Measurements from ENCODE around the gene RCBTB2. TPM values are rescaled to one million over a fixed set of nuclear protein-coding genes. Genes with fewer than 3 reads are reported as not detected.

Gene RCBTB2
- polyA plus RNA-seq, 3 donors: 55.5 to 100 (median 64.4) TPM

GRCh38 chr13:48492096-48492440, 40.8 kb downstream of the RCBTB2 start:
- H3K4me1 Mint-ChIP-seq: peaks cover 46% of the 10 kb centered on the region
- 0% methylated on average over 1 of the region's 1 CpG for WGBS (ENCODE audit: insufficient coverage)

GRCh38 chr13:48491423-48492095, 41.3 kb downstream of the RCBTB2 start:
- Mint-ChIP-seq H3K9me3 (peaks cover 0 to 2% (median 0%) of the 10 kb centered on the region in 7 donors), H3K36me3 (peaks cover 42 to 53% of the 10 kb centered on the region in 2 donors), H3K4me3 (no peak overlapping the region), H3K27ac (no peak overlapping the region), H3K4me1 (peaks cover 46% of the 10 kb centered on the region), H3K27me3 (ENCODE audit: low read depth in 3 of 3) (no peaks in the 10 kb centered on the region)
- peak overlapping the region; percentile 73 for H3K4me2 ChIP-seq (replicated peaks; ENCODE audit: extremely low read depth, low read length, poor library complexity, severe bottlenecking)
- peak overlapping the region; percentile 41 for H2AFZ ChIP-seq (ENCODE audit: insufficient read depth, low read depth, low read length, poor library complexity, severe bottlenecking)
- no peaks in the 10 kb centered on the region for H4K20me1 ChIP-seq (ENCODE audit: insufficient read depth, low read length)
- H3K79me2 ChIP-seq (ENCODE audit: insufficient read depth, low read length): peaks cover 39% of the 10 kb centered on the region
- peaks cover 32 to 57% of the 10 kb centered on the region in 2 donors for H3K36me3 ChIP-seq (replicated peaks in 1 of 2; ENCODE audit: control insufficient read depth in 1 of 2, insufficient read depth in 2 of 2, low read length in 2 of 2)
- H3K4me3 ChIP-seq (replicated peaks in 1 of 3; ENCODE audit: low read depth in 2 of 3, low read length in 3 of 3): peak overlapping the region; percentile 34 to 69 (median 36)
- peaks cover 62 to 81% of the 10 kb centered on the region in 2 donors for H3K4me1 ChIP-seq (ENCODE audit: control insufficient read depth in 1 of 2, insufficient read depth in 2 of 2, low read length in 2 of 2)
- no peaks in the 10 kb centered on the region for H3K9me3 ChIP-seq (replicated peaks in 1 of 2; ENCODE audit: control insufficient read depth in 1 of 2, insufficient read depth in 1 of 2, low read length in 2 of 2)
- peak overlapping the region; percentile 63 for H3K9ac ChIP-seq (ENCODE audit: insufficient read depth, low read length, poor library complexity, severe bottlenecking)
- TF ChIP-seq CTCF (IDR thresholded peaks at IDR 0.05): no peak
- intact Hi-C loops (cut with micrococcal nuclease): loop anchor here (5.0 kb wide), 2 partner anchors 81 to 86 kb away; no protein-coding TSS in a partner anchor
- peak overlapping the region; percentile 91 to 92 for H3K27ac ChIP-seq (ENCODE audit: low read depth in 1 of 2, low read length in 2 of 2)
- peak in 1 of 3 donors; percentile 24 for DNase-seq
- H3K27me3 ChIP-seq (ENCODE audit: control insufficient read depth in 2 of 2, insufficient read depth in 2 of 2, low read length in 2 of 2): no peaks in the 10 kb centered on the region

More at GRCh38 chr13:48492096-48492440, 40.8 kb downstream of the RCBTB2 start:
- peaks cover 0 to 2% (median 0%) of the 10 kb centered on the region in 7 donors for H3K9me3 Mint-ChIP-seq
- TF ChIP-seq CTCF (IDR thresholded peaks at IDR 0.05): no peak
- peaks cover 42 to 53% of the 10 kb centered on the region in 2 donors for H3K36me3 Mint-ChIP-seq
- no peaks in the 10 kb centered on the region for H4K20me1 ChIP-seq (ENCODE audit: insufficient read depth, low read length)
- peak overlapping the region; percentile 34 to 69 (median 36) for H3K4me3 ChIP-seq (replicated peaks in 1 of 3; ENCODE audit: low read depth in 2 of 3, low read length in 3 of 3)
- peaks cover 62 to 81% of the 10 kb centered on the region in 2 donors for H3K4me1 ChIP-seq (ENCODE audit: control insufficient read depth in 1 of 2, insufficient read depth in 2 of 2, low read length in 2 of 2)
- no peak overlapping the region for H3K4me3 Mint-ChIP-seq
- no peak overlapping the region for H3K27ac Mint-ChIP-seq
- H3K36me3 ChIP-seq (replicated peaks in 1 of 2; ENCODE audit: control insufficient read depth in 1 of 2, insufficient read depth in 2 of 2, low read length in 2 of 2): peaks cover 30 to 56% of the 10 kb centered on the region in 2 donors
- peaks cover 39% of the 10 kb centered on the region for H3K79me2 ChIP-seq (ENCODE audit: insufficient read depth, low read length)
- H3K4me2 ChIP-seq (replicated peaks; ENCODE audit: extremely low read depth, low read length, poor library complexity, severe bottlenecking): peak overlapping the region; percentile 73
- no peaks in the 10 kb centered on the region for H3K27me3 ChIP-seq (ENCODE audit: control insufficient read depth in 2 of 2, insufficient read depth in 2 of 2, low read length in 2 of 2)
- peak overlapping the region; percentile 63 for H3K9ac ChIP-seq (ENCODE audit: insufficient read depth, low read length, poor library complexity, severe bottlenecking)
- DNase-seq: peak; percentile 62 to 70 (median 66)
- H2AFZ ChIP-seq (ENCODE audit: insufficient read depth, low read depth, low read length, poor library complexity, severe bottlenecking): peak overlapping the region; percentile 41
- H3K27ac ChIP-seq (ENCODE audit: low read depth in 1 of 2, low read length in 2 of 2): peak overlapping the region; percentile 91 to 92
- H3K27me3 Mint-ChIP-seq (ENCODE audit: low read depth in 3 of 3): no peaks in the 10 kb centered on the region
- no peaks in the 10 kb centered on the region for H3K9me3 ChIP-seq (replicated peaks in 1 of 2; ENCODE audit: control insufficient read depth in 1 of 2, insufficient read depth in 1 of 2, low read length in 2 of 2)
- intact Hi-C loops (cut with micrococcal nuclease): loop anchor here (5.0 kb wide), 2 partner anchors 80 to 85 kb away; no protein-coding TSS in a partner anchor
